ENCODE results near the gene CDK14. TPM values are rescaled to one million over a fixed set of nuclear protein-coding genes. Genes with fewer than 3 reads are reported as not detected.

The CDK14 gene
- polyA plus RNA-seq, 1 donor from 2014 or later, result 25.1 TPM

DNA sequence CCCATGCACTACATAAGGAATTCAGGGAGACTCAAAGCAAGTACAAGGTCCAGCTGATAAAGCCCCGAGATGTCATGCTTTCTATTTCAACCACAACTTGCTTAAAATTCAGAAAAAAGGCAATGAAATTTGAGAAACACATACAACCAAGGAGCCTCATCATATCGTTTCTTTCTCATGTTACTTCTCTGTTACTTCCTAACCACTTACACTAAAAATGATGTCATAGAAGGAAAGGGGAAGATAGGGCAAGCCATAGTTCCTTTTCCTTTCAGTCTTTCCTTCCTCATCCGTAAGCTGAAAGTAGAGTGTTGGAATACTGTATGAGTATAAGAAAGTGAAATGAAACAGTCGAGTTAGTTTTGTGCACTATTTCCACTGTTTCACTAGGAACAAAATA is 27.9 kb upstream of the CDK14 start:
- Histone ChIP-seq H3K9me2 (ENCODE audit: insufficient read depth, low read length) (no peaks in the 10 kb centered on the region), H3K79me2 (replicated peaks; ENCODE audit: insufficient read depth, low read length) (no peaks in the 10 kb centered on the region), H3K9ac (ENCODE audit: low read length) (no peak overlapping the region), H3K4me2 (ENCODE audit: low read length) (no peak overlapping the region), H3K4me3 (ENCODE audit: low read length) (no peak overlapping the region), H2AFZ (ENCODE audit: low read depth, low read length) (no peak overlapping the region), H3K27ac (ENCODE audit: low read length) (no peak overlapping the region), H3K36me3 (ENCODE audit: insufficient read depth, low read length) (no peaks in the 10 kb centered on the region), H3K9me3 (ENCODE audit: low read length) (no peaks in the 10 kb centered on the region), H4K20me1 (ENCODE audit: insufficient read depth) (no peaks in the 10 kb centered on the region), H3F3A (ENCODE audit: insufficient read depth, low read length, poor library complexity, severe bottlenecking) (no peaks in the 10 kb centered on the region), H3K27me3 (ENCODE audit: insufficient read depth, low read depth, low read length) (no peaks in the 10 kb centered on the region)
- TF ChIP-seq REST (IDR thresholded peaks at IDR 0.05; ENCODE audit: borderline replicate concordance), result no peak
- TF ChIP-seq RAD21 (conservative IDR thresholded peaks at IDR 0.05), result no peak
- TF ChIP-seq MXI1 (conservative IDR thresholded peaks at IDR 0.05; ENCODE audit: poor library complexity, severe bottlenecking), result no peak
- no peak for TF ChIP-seq EP300 (conservative IDR thresholded peaks at IDR 0.05; ENCODE audit: poor library complexity, severe bottlenecking)
- no peak for TF ChIP-seq POLR2AphosphoS5 (IDR thresholded peaks at IDR 0.05)
- no peak for TF ChIP-seq EZH2 (IDR thresholded peaks at IDR 0.05; ENCODE audit: borderline replicate concordance, insufficient read depth, low read length, poor library complexity, severe bottlenecking)
- TF ChIP-seq SMC3 (conservative IDR thresholded peaks at IDR 0.05; ENCODE audit: poor library complexity), result no peak
- no peak for TF ChIP-seq TAF1 (IDR thresholded peaks at IDR 0.05; ENCODE audit: low read depth)
- TF ChIP-seq, protein P1, sequence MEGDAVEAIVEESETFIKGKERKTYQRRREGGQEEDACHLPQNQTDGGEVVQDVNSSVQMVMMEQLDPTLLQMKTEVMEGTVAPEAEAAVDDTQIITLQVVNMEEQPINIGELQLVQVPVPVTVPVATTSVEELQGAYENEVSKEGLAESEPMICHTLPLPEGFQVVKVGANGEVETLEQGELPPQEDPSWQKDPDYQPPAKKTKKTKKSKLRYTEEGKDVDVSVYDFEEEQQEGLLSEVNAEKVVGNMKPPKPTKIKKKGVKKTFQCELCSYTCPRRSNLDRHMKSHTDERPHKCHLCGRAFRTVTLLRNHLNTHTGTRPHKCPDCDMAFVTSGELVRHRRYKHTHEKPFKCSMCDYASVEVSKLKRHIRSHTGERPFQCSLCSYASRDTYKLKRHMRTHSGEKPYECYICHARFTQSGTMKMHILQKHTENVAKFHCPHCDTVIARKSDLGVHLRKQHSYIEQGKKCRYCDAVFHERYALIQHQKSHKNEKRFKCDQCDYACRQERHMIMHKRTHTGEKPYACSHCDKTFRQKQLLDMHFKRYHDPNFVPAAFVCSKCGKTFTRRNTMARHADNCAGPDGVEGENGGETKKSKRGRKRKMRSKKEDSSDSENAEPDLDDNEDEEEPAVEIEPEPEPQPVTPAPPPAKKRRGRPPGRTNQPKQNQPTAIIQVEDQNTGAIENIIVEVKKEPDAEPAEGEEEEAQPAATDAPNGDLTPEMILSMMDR (IDR thresholded peaks at IDR 0.05; ENCODE audit: poor library complexity, severe bottlenecking), result no peak

DNA sequence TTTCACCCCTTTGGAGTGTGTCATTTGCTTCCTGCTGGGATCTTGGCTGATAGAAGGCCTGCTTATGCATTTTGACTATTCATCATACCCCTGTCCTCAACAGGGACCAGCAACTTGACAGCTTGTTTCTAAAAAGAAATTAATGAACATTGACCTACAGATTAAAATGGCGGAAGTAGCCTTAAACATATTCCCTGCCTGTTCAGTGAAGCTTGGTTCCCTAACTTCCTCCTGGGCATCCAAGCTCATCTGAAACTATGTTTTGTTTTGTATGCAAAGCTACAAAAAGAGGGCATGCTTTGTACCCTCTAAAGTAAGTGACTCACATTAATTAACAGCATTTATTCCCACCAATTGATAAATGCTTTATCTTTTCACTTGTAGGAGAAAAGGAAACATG is 26.8 kb upstream of the CDK14 start:
- Histone ChIP-seq H3K9me3 (ENCODE audit: low read length) (no peaks in the 10 kb centered on the region), H3K27me3 (ENCODE audit: insufficient read depth, low read depth, low read length) (no peaks in the 10 kb centered on the region), H2AFZ (ENCODE audit: low read depth, low read length) (no peak overlapping the region)

More for the DNA sequence above, 26.8 kb upstream of the CDK14 start:
- no peak overlapping the region for H3K27ac ChIP-seq (ENCODE audit: low read length)
- H3K36me3 ChIP-seq (ENCODE audit: insufficient read depth, low read length), result no peaks in the 10 kb centered on the region
- H3K9me2 ChIP-seq (ENCODE audit: insufficient read depth, low read length), result no peaks in the 10 kb centered on the region
- H3K4me2 ChIP-seq (ENCODE audit: low read length), result no peak overlapping the region
- no peaks in the 10 kb centered on the region for H4K20me1 ChIP-seq (ENCODE audit: insufficient read depth)
- no peaks in the 10 kb centered on the region for H3K79me2 ChIP-seq (replicated peaks; ENCODE audit: insufficient read depth, low read length)
- no peaks in the 10 kb centered on the region for H3F3A ChIP-seq (ENCODE audit: insufficient read depth, low read length, poor library complexity, severe bottlenecking)
- TF ChIP-seq, protein P1 (IDR thresholded peaks at IDR 0.05; ENCODE audit: poor library complexity, severe bottlenecking), result no peak
- TF ChIP-seq POLR2AphosphoS5 (IDR thresholded peaks at IDR 0.05), result no peak
- no peak overlapping the region for H3K4me3 ChIP-seq (ENCODE audit: low read length)
- H3K9ac ChIP-seq (ENCODE audit: low read length), result no peak overlapping the region
